GM19395 (cell line): ENCODE measurements around the gene ITPRIP.

ENCODE experiments used
- ATAC-seq: cut with Tn5 transposase; IDR thresholded peaks from one replicate; pipeline ENCODE4 v1.9.1; 2021; ENCODE audit warnings: mild to moderate bottlenecking, moderate library complexity; ENCODE audit not compliant: unreplicated experiment

The ITPRIP gene

DNA sequence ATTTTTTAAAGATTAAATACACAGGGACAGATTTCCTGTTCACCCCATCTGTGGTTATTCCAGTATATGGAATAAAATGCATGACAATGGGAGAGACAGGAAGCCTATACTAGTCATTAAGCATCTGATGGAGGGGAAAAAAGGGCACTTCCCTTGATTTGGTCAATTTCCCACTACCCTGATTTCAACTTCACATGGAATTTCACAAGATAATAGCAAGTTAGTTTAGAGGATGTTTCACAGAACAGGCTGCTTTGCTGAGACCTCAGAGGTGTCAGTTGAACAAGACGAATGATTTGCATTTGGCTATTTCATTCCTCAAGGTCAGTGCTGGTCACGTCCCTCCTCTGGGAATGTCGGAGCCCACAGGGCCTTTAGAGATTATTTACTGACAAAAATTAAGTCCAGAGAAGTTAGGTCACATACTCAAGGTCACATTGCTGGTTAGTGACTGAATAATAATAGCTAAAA is 4.7 kb upstream of the ITPRIP start:
- no peak for ATAC-seq

- no peak for ATAC-seq
These were observed 2.4 kb upstream of the ITPRIP start for GRCh38 chr10:104340641-104341040.

DNA sequence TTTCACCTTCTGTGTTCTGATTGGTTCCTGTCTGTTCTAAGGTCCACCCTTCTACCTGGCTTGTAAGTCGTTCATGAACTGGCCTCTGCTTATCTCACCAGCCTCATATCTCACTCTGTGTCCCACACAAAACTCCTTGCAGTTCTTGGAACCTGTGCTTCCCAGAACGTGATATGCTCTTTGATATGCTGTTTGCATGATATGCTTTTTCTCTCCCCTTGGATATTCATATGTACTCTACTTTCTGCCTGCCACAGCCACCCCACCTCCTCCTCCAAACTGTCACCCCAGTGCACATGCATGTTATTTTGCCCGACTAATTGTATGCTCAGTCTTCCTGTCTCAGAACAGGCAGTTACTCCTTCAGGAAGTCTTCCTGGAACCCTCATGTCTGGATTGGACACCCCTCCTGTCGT is 1.9 kb upstream of the ITPRIP start:
- ATAC-seq = no peak

GRCh38 chr10:104339469-104340110 is 1.3 kb upstream of the ITPRIP start:
- ATAC-seq = no peak

DNA sequence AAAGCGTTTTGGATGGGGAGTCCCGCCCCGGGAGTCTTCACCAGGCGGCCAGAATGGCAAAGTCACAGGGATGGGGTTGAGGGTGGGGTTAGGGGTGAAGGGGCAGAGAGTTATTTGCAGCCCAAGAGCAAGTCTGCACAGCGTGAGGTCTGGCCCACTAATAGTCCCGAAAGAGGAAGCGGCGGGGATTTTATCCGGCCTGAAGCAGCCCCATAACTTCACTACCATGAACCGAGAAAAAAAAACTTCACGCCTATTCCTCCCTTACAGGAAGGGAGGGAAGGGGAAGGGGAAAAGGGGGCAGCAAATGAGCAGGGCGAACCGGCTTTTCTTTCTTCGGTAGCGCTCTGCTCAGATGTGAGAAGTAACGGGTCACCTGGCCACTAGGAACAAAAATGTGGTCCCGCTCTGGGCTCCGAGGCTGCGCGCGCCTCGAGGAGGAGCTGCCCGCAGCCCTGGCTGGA is 712 bp downstream of the ITPRIP start:
- peak; percentile 52 for ATAC-seq

- peak; percentile 26 for ATAC-seq
These were observed 1.3 kb downstream of the ITPRIP start for GRCh38 chr10:104336821-104337467.

DNA sequence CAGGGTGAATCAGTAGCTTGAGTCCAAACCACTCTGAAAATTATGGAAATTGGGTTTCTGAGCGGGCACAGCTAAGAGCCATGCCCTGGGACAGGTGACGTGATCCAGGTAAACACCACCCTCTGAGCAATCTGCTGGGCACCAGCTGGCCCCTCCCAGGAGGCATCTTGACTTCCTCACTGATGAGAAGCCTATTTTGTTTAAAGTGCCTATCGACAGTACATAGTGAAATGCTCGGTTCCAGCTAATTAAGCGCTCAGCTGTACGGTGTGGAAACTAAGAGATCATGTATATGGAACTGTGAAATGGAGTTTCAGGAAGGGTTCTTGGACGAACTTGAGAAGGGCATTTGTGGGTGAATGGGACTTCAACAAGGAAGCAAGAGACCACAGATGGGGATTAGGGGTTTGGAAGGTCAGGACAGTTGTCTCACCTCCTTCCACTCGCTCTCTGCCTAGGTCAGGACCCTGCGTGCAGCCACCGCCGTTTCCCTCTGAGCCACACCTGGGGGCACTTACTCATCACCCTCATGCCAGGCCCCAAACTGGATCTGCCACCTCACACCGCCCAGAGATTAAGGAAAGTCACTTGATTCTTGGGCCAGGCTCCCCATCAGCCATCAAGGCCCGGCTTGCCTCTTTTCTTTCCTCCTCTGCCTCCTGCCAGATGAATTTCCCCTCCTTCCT is 3.2 kb downstream of the ITPRIP start:
- ATAC-seq = no peak

DNA sequence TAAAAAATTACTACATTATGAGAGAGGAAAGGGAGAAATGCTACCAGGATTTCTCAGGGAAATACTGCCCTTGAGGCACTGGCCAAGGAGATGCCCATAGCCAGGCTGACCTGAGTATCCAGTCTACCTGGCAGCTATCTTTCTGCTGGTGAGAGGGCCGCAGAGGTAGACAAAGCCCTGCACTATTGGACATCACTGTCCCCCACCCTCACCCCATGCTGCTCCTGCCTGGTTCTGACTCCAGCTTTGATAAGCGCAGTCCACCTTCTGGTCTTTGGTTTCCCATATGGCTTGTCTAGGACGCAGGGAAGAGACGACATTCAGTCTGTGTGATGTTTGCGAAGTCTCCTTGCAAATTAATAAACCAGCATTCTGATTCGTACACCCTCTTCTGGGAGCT is 3.7 kb downstream of the ITPRIP start:
- no peak for ATAC-seq

GRCh38 chr10:104333728-104334373 is 4.4 kb downstream of the ITPRIP start:
- ATAC-seq = no peak

DNA sequence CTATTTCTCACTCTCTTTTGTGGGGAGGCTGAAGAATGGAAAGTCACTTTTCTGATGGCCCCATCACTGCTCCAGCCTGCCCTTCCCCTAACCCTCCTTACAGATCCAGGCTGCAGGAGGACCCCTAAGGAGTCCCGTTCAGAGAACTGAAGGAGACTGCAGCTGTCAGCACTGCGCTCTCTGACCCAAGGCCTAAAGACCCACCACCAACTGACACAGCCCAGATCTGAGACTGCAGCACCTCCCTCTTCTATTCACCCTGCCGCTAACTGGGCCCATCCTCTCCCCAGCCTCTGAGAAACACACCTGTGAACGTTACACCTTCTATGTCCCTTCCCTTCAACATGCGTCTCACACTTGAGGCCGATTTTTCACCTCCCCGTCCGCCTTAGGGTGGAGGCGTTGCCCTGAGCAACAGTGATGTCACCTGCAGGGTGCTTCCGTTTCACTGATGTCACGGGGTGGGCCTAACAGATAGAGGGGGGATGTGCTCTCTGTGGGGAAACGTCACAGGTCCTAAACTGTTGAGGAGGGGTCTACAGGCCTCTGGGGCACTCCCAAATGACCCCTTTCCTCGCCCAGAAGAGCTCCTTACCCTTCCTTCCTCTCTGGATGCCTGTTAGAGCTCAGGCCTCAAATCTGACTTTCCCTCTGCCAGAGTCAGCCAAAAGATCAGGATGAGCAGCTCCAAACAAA is 5.1 kb downstream of the ITPRIP start:
- no peak for ATAC-seq

GRCh38 chr10:104332243-104333031 is 5.8 kb downstream of the ITPRIP start:
- ATAC-seq = no peak

- ATAC-seq = no peak
These were observed 6.9 kb downstream of the ITPRIP start for GRCh38 chr10:104331208-104331838.

- ATAC-seq = no peak
These were observed 7.8 kb downstream of the ITPRIP start for GRCh38 chr10:104330168-104331110.

DNA sequence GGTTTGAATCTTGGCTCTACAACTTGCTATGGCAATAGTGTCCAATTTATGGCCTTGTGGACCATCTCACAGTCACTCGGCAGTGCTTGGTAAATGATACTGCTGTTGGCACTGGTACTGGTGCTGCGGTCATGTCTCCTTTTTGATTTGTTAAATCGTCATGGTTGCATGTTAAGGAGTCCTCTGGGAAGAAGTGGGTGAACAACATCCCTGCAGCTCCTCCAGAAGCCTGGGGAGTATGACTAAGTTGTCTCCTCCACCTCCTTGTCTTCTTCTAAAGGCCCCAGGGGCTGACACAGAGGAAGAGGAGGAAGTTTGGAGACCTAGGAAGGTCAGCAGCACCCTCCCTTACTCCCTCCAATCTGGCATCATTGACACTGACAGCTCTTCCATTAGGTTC is 8.5 kb downstream of the ITPRIP start:
- ATAC-seq = no peak

GRCh38 chr10:104328896-104329710 is 9.2 kb downstream of the ITPRIP start:
- ATAC-seq = peak; percentile 60

DNA sequence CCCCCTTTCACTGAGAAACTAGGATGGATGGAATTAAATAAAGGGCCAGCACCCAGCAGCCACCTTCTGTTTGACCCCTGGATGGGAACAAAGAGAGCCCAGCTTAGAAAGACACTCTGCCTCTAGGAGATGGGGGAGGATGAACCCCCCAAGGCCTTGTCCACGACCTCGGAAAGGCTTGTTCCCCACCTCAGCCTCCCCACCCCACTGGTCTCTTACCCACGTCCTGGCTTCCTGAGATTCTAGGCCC is 9.7 kb downstream of the ITPRIP start:
- no peak for ATAC-seq

DNA sequence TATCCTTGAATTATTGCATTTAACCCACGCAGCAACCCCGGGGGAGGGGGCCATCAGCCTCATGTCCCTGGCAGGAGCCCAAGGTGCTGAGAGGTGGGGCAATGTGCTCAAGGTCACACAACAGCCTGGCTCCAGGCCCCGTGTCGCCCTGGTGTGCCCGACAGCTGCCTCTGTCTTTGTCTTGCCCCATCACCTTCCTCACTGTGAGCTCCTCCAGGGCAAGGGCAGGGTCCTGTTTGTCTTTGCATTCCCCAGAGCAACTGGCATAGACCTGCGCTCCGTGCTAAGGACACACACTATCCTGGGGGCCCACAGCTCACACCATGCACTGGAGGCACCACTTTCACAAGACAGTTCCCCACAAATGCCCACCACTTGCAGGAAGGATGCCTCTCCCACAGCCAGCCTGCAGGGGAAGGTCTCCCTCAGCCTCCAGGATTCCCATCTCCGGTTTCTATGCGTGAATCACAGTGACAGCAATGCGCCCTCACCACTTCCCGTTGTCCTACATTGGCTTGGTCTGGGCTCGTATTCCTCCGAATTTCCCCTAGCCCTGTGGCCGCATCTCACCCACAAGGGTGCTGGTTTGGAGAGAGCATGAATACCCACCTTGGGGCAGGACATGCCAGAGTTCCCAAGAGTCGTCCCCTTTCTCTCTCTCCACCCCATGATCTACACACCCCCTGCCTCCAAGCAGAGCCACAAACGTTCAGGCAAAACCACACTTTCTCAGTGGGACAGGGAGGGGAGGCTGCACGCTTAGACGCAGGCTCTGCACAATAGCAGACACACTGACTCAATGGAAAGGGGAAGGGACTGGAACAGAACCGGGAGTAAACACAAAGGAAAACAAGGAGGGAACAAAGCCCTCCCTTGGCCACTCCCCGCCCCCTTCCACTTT is 10.3 kb downstream of the ITPRIP start:
- ATAC-seq = no peak
